ENCODE results near the gene P2RY12.
A peak's percentile ranks its signal among the peaks of the same experiment; 100 is the strongest.
"Not testable (repeated sequence)": the region's sequence is repeated elsewhere in the genome, so short reads cannot be mapped to it uniquely, and the experiment has no call there.

The P2RY12 gene

GRCh38 chr3:151394611-151395010 is 10.1 kb upstream of the P2RY12 start:
- in situ Hi-C loops (cut with MboI; ENCODE audit: low pct_unique_long_range_greater_than_20kb, low sequenced_read_pairs) = no loop called here
- DNase-seq = no peak

- in situ Hi-C loops (cut with MboI; ENCODE audit: low pct_unique_long_range_greater_than_20kb, low sequenced_read_pairs) = no loop called here
These were observed 9.4 kb upstream of the P2RY12 start for GRCh38 chr3:151393941-151394340.

GRCh38 chr3:151393146-151393830 is 8.7 kb upstream of the P2RY12 start:
- no peak for DNase-seq
- in situ Hi-C loops (cut with MboI; ENCODE audit: low pct_unique_long_range_greater_than_20kb, low sequenced_read_pairs) = no loop called here

More at GRCh38 chr3:151393941-151394340, 9.4 kb upstream of the P2RY12 start:
- no peak for DNase-seq

GRCh38 chr3:151392191-151392590 is 7.6 kb upstream of the P2RY12 start:
- in situ Hi-C loops (cut with MboI; ENCODE audit: low pct_unique_long_range_greater_than_20kb, low sequenced_read_pairs); DNase-seq: not testable (repeated sequence)

- peak; percentile 20 for DNase-seq
- in situ Hi-C loops (cut with MboI; ENCODE audit: low pct_unique_long_range_greater_than_20kb, low sequenced_read_pairs) = no loop called here
These were observed 7.2 kb upstream of the P2RY12 start for GRCh38 chr3:151391720-151392119.

GRCh38 chr3:151387842-151388241 is 3.3 kb upstream of the P2RY12 start:
- in situ Hi-C loops (cut with MboI; ENCODE audit: low pct_unique_long_range_greater_than_20kb, low sequenced_read_pairs) = no loop called here
- DNase-seq = peak; percentile 68

- in situ Hi-C loops (cut with MboI; ENCODE audit: low pct_unique_long_range_greater_than_20kb, low sequenced_read_pairs) = no loop called here
- DNase-seq = no peak
These were observed 2.9 kb upstream of the P2RY12 start for GRCh38 chr3:151387432-151387831.

- in situ Hi-C loops (cut with MboI; ENCODE audit: low pct_unique_long_range_greater_than_20kb, low sequenced_read_pairs) = no loop called here
- no peak for DNase-seq
These were observed 1.5 kb upstream of the P2RY12 start for GRCh38 chr3:151386056-151386455.

GRCh38 chr3:151383956-151384355 is 597 bp downstream of the P2RY12 start:
- in situ Hi-C loops (cut with MboI; ENCODE audit: low pct_unique_long_range_greater_than_20kb, low sequenced_read_pairs) = no loop called here
- DNase-seq = no peak

- in situ Hi-C loops (cut with MboI; ENCODE audit: low pct_unique_long_range_greater_than_20kb, low sequenced_read_pairs) = no loop called here
- no peak for DNase-seq
These were observed 1.4 kb downstream of the P2RY12 start for GRCh38 chr3:151383111-151383510.

- DNase-seq = peak; percentile 68
- in situ Hi-C loops (cut with MboI; ENCODE audit: low pct_unique_long_range_greater_than_20kb, low sequenced_read_pairs) = no loop called here
These were observed 1.9 kb downstream of the P2RY12 start for GRCh38 chr3:151382671-151383070.

- peak; percentile 53 for DNase-seq
- in situ Hi-C loops (cut with MboI; ENCODE audit: low pct_unique_long_range_greater_than_20kb, low sequenced_read_pairs) = no loop called here
These were observed 5.3 kb downstream of the P2RY12 start for GRCh38 chr3:151379083-151379734.

GRCh38 chr3:151377768-151378385 is 6.7 kb downstream of the P2RY12 start:
- in situ Hi-C loops (cut with MboI; ENCODE audit: low pct_unique_long_range_greater_than_20kb, low sequenced_read_pairs) = no loop called here
- DNase-seq = no peak

- no peak for DNase-seq
- in situ Hi-C loops (cut with MboI; ENCODE audit: low pct_unique_long_range_greater_than_20kb, low sequenced_read_pairs) = no loop called here
These were observed 12.3 kb downstream of the P2RY12 start for GRCh38 chr3:151372063-151372820.

- in situ Hi-C loops (cut with MboI; ENCODE audit: low pct_unique_long_range_greater_than_20kb, low sequenced_read_pairs) = no loop called here
- no peak for DNase-seq
These were observed 13.0 kb downstream of the P2RY12 start for GRCh38 chr3:151371526-151371925.

GRCh38 chr3:151367448-151367847 is 17.1 kb downstream of the P2RY12 start:
- in situ Hi-C loops (cut with MboI; ENCODE audit: low pct_unique_long_range_greater_than_20kb, low sequenced_read_pairs) = no loop called here

GRCh38 chr3:151366993-151367392 is 17.6 kb downstream of the P2RY12 start:
- in situ Hi-C loops (cut with MboI; ENCODE audit: low pct_unique_long_range_greater_than_20kb, low sequenced_read_pairs) = no loop called here

More at GRCh38 chr3:151367448-151367847, 17.1 kb downstream of the P2RY12 start:
- DNase-seq = no peak

GRCh38 chr3:151362751-151363174 is 21.8 kb downstream of the P2RY12 start:
- no peak for DNase-seq
- in situ Hi-C loops (cut with MboI; ENCODE audit: low pct_unique_long_range_greater_than_20kb, low sequenced_read_pairs) = no loop called here

More at GRCh38 chr3:151366993-151367392, 17.6 kb downstream of the P2RY12 start:
- DNase-seq = no peak

- in situ Hi-C loops (cut with MboI; ENCODE audit: low pct_unique_long_range_greater_than_20kb, low sequenced_read_pairs) = no loop called here
These were observed 27.1 kb downstream of the P2RY12 start for GRCh38 chr3:151357463-151357850.

More at GRCh38 chr3:151357463-151357850, 27.1 kb downstream of the P2RY12 start:
- DNase-seq = no peak

Data from KBM-7 (cell line).